ENCODE results near the gene RPS6KA4. TPM values are rescaled to one million over a fixed set of nuclear protein-coding genes. Genes with fewer than 3 reads are reported as not detected.

RPS6KA4 gene
- total RNA-seq, 1 experiment from 2014 or later: 148 TPM

- no peak overlapping the region for H2AFZ ChIP-seq (ENCODE audit: low read length)
- H3K9ac ChIP-seq (ENCODE audit: low read length): no peak overlapping the region
- H3K9me3 ChIP-seq (ENCODE audit: low read length): no peaks in the 10 kb centered on the region
- no peaks in the 10 kb centered on the region for H3F3A ChIP-seq (ENCODE audit: low read length, unreplicated experiment)
- H3K36me3 ChIP-seq (ENCODE audit: low read depth, low read length): no peaks in the 10 kb centered on the region
- intact Hi-C loops (cut with micrococcal nuclease): no loop called here
- ChIA-PET POLR2A (ENCODE audit: unreplicated experiment) (no interaction called here), CTCF (no interaction called here)
- H3K27me3 ChIP-seq (ENCODE audit: low read length): no peaks in the 10 kb centered on the region
- peaks cover 18% of the 10 kb centered on the region for H3K4me1 ChIP-seq (ENCODE audit: insufficient read depth, low read length)
- H4K20me1 ChIP-seq (ENCODE audit: low read length): no peaks in the 10 kb centered on the region
- DNase-seq: no peak
- BruUV-seq (replicated peaks): no TSS peak
- H3K4me3 ChIP-seq (ENCODE audit: low read length): no peak overlapping the region
- no peaks in the 10 kb centered on the region for H3K9me2 ChIP-seq (replicated peaks; ENCODE audit: low read length)
- ATAC-seq: no peak
- H3K27ac ChIP-seq (ENCODE audit: low read length): no peak overlapping the region
- no peak for TF ChIP-seq EZH2 (IDR thresholded peaks at IDR 0.05; ENCODE audit: low read length, unreplicated experiment)
- no peak for TF ChIP-seq CTCF (conservative IDR thresholded peaks at IDR 0.05; ENCODE audit: low read depth, low read length)
- no peak for TF ChIP-seq EZH2phosphoT487 (IDR thresholded peaks at IDR 0.05; ENCODE audit: borderline replicate concordance, low read length)
- no peaks in the 10 kb centered on the region for H3K79me2 ChIP-seq (ENCODE audit: low read length)
- no peak overlapping the region for H3K4me2 ChIP-seq (ENCODE audit: low read length)
Measured at GRCh38 chr11:64382586-64382985, 23.6 kb downstream of the RPS6KA4 start.

- no peaks in the 10 kb centered on the region for H4K20me1 ChIP-seq (ENCODE audit: low read length)
- H3K9me3 ChIP-seq (ENCODE audit: low read length): no peaks in the 10 kb centered on the region
- H3K4me3 ChIP-seq (ENCODE audit: low read length): no peak overlapping the region
- H3K9ac ChIP-seq (ENCODE audit: low read length): no peak overlapping the region
- H2AFZ ChIP-seq (ENCODE audit: low read length): no peak overlapping the region
- no TSS peak for BruUV-seq (replicated peaks)
- no peaks in the 10 kb centered on the region for H3K79me2 ChIP-seq (ENCODE audit: low read length)
- intact Hi-C loops (cut with micrococcal nuclease): no loop called here
- no peaks in the 10 kb centered on the region for H3K27me3 ChIP-seq (ENCODE audit: low read length)
- ATAC-seq (no peak), DNase-seq (no peak)
- no peak overlapping the region for H3K4me2 ChIP-seq (ENCODE audit: low read length)
- no peak overlapping the region for H3K27ac ChIP-seq (ENCODE audit: low read length)
- H3K4me1 ChIP-seq (ENCODE audit: insufficient read depth, low read length): peaks cover 14% of the 10 kb centered on the region
- H3K36me3 ChIP-seq (ENCODE audit: low read depth, low read length): no peaks in the 10 kb centered on the region
- no peaks in the 10 kb centered on the region for H3K9me2 ChIP-seq (replicated peaks; ENCODE audit: low read length)
- no peaks in the 10 kb centered on the region for H3F3A ChIP-seq (ENCODE audit: low read length, unreplicated experiment)
- POLR2A ChIA-PET (ENCODE audit: unreplicated experiment): no interaction called here
- CTCF ChIA-PET: no interaction called here
- TF ChIP-seq CTCF (conservative IDR thresholded peaks at IDR 0.05; ENCODE audit: low read depth, low read length): no peak
- TF ChIP-seq EZH2 (IDR thresholded peaks at IDR 0.05; ENCODE audit: low read length, unreplicated experiment): no peak
- no peak for TF ChIP-seq EZH2phosphoT487 (IDR thresholded peaks at IDR 0.05; ENCODE audit: borderline replicate concordance, low read length)
Measured at GRCh38 chr11:64383580-64383979, 24.6 kb downstream of the RPS6KA4 start.

- DNase-seq (no peak), ATAC-seq (no peak)
- no peak overlapping the region for H3K27ac ChIP-seq (ENCODE audit: low read length)
- no peaks in the 10 kb centered on the region for H3K27me3 ChIP-seq (ENCODE audit: low read length)
- H4K20me1 ChIP-seq (ENCODE audit: low read length): no peaks in the 10 kb centered on the region
- no peaks in the 10 kb centered on the region for H3K79me2 ChIP-seq (ENCODE audit: low read length)
- H2AFZ ChIP-seq (ENCODE audit: low read length): no peak overlapping the region
- H3F3A ChIP-seq (ENCODE audit: low read length, unreplicated experiment): no peaks in the 10 kb centered on the region
- H3K4me3 ChIP-seq (ENCODE audit: low read length): no peak overlapping the region
- H3K4me2 ChIP-seq (ENCODE audit: low read length): no peak overlapping the region
- TF ChIP-seq EZH2phosphoT487 (IDR thresholded peaks at IDR 0.05; ENCODE audit: borderline replicate concordance, low read length) (no peak), CTCF (conservative IDR thresholded peaks at IDR 0.05; ENCODE audit: low read depth, low read length) (no peak), EZH2 (IDR thresholded peaks at IDR 0.05; ENCODE audit: low read length, unreplicated experiment) (no peak)
- intact Hi-C loops (cut with micrococcal nuclease): no loop called here
- no peaks in the 10 kb centered on the region for H3K9me3 ChIP-seq (ENCODE audit: low read length)
- no peaks in the 10 kb centered on the region for H3K9me2 ChIP-seq (replicated peaks; ENCODE audit: low read length)
- no peak overlapping the region for H3K9ac ChIP-seq (ENCODE audit: low read length)
- no peaks in the 10 kb centered on the region for H3K36me3 ChIP-seq (ENCODE audit: low read depth, low read length)
- BruUV-seq (replicated peaks): no TSS peak
- POLR2A ChIA-PET (ENCODE audit: unreplicated experiment): no interaction called here
- CTCF ChIA-PET: no interaction called here
- peaks cover 12% of the 10 kb centered on the region for H3K4me1 ChIP-seq (ENCODE audit: insufficient read depth, low read length)
Measured at GRCh38 chr11:64384028-64384737, 25.2 kb downstream of the RPS6KA4 start.

All from PC-3 (cell line).